Mononuclear cell (primary cell): ENCODE data around the gene NPIPB6. TPM values are rescaled to one million over a fixed set of nuclear protein-coding genes. Genes with fewer than 3 reads are reported as not detected.

Experiments used
- H3K27me3 ChIP-seq: 2 replicates; pipeline ENCODE4 v1.6.0; 2011; ENCODE audit warnings: low read length, control low read depth; ENCODE audit not compliant: insufficient read depth
- H3K4me1 ChIP-seq: 2 replicates; pipeline ENCODE4 v1.5.1; 2011; ENCODE audit warnings: mild to moderate bottlenecking, low read length, control low read depth; ENCODE audit not compliant: insufficient read depth
- H3K4me3 ChIP-seq: 2 replicates; pipeline ENCODE4 v1.5.1; 2011; ENCODE audit warnings: mild to moderate bottlenecking, low read length, moderate library complexity
- H3K9me3 ChIP-seq: 2 replicates; pipeline ENCODE4 v1.5.1; 2011; ENCODE audit warnings: low read depth, mild to moderate bottlenecking, control low read depth, low read length
- total RNA-seq: library from RNA; depleted of rRNA; stranded (reverse); fragments of >200 nt; gene quantifications from one replicate; pipeline ENCODE4 v1.2.3, GENCODE V29; 2012

The NPIPB6 gene
- total RNA-seq, 1 donor = not detected

DNA sequence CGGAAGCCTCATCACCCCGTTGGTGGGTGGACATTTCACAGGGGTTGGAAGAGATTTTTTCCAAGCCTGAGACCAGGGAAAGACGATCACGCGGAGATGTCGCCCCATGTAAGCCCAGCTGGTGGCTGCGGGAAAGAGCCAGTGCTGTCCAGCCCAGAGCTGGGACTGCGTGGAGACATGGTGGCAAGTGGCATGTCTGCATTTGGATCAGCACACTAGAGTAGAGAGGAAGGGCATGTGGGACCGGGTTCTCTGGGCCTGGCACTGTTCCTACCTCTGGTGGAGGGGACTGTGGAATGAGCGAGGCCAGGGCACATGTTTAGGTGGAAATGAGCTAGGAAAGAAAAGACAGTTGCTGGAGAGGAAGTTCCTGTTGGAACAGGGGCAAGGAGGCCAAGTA lies 51.0 kb downstream of the NPIPB6 start:
- Histone ChIP-seq H3K4me1 (peaks cover 62% of the 10 kb centered on the region), H3K9me3 (no peaks in the 10 kb centered on the region), H3K4me3 (no peak overlapping the region), H3K27me3 (no peaks in the 10 kb centered on the region)

DNA sequence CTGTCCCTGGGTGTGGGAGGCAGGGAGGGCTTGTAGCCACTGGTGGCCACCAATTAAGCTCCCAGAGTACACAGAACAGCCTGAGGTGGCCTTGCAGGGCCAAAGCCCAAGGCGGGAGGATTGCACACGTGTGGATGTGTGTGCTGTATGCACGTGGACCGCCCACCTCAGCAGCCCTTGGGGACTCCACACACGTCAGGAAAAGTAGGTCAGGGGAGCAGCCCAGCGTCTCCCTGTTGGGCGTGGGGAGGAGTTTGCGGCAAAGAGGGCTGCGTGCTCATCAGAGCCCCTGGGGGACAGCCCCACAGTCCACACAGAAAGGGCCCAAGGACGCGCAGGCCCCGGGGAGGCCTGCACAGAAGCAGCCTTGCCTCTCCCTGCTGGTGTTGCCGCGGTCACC lies 51.4 kb downstream of the NPIPB6 start:
- H3K4me1 ChIP-seq = peaks cover 58% of the 10 kb centered on the region
- no peaks in the 10 kb centered on the region for H3K27me3 ChIP-seq
- no peak overlapping the region for H3K4me3 ChIP-seq
- no peaks in the 10 kb centered on the region for H3K9me3 ChIP-seq

DNA sequence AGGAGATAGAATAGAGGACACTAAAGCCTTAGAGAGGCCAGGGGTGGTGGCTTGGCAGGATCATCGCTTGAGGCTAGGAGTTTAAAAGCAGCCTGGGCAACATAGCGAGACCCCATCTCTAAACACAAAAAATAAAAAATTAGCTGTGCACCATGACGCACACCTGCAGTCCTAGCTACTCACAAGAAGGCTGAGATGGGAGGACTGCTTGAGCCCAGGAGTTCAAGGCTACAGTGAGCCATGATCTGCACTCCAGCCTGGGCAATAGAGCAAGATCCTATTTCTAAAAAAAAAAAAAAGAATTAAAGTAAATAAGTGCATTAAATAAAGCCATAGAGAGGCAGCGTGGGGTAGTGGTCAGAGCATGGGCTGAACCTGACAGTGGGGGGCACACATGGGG lies 51.9 kb downstream of the NPIPB6 start:
- no peak overlapping the region for H3K4me3 ChIP-seq
- no peaks in the 10 kb centered on the region for H3K9me3 ChIP-seq
- H3K27me3 ChIP-seq = no peaks in the 10 kb centered on the region
- H3K4me1 ChIP-seq = peaks cover 53% of the 10 kb centered on the region

DNA sequence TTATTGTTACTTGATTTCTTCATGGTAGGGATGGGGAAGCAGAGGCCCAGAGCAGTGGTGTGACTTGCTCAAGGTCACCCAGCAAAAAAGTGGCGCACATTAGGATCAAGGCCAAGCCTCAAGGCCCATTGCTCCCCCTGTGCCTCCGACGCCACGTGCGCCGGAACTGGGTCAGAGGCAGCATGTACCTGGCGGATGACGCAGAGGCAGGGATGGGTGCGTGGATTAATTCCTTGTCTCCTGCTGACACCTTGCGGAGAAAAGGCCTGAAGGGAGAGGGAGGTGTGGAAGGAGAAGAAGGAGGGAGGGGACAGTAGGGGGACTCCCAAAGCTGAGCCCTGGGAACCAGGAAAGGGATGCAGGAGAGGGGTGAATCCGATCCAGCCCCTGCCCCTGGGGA lies 52.5 kb downstream of the NPIPB6 start:
- Histone ChIP-seq H3K4me1 (peaks cover 48% of the 10 kb centered on the region), H3K9me3 (no peaks in the 10 kb centered on the region), H3K4me3 (no peak overlapping the region), H3K27me3 (no peaks in the 10 kb centered on the region)

DNA sequence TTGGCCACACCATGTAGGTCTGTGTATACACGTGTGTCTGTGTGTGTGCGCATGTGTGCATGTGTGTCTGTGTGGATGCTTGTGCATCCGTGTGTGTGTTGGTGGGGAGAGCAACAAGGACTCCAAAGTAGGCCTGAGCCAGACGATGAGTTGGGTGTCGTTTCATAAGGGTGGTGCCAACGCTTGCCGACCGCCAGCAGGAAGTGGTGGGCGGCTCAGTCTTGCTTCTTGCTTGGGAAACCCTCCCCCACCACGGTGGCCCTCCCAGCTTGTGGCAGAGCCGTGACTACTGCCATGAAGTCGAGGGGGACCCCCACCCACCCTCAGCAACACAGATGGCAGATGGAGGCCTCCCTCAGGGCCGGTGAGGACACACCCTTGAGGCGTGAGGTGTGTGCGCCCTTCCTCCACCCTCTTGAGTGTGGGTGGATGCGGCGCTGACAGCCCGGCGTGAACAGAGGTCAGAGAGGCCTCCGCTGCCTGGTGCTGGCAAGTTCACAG lies 53.4 kb downstream of the NPIPB6 start:
- H3K9me3 ChIP-seq = no peaks in the 10 kb centered on the region
- H3K4me3 ChIP-seq = no peak overlapping the region
- no peaks in the 10 kb centered on the region for H3K27me3 ChIP-seq
- peaks cover 48% of the 10 kb centered on the region for H3K4me1 ChIP-seq

DNA sequence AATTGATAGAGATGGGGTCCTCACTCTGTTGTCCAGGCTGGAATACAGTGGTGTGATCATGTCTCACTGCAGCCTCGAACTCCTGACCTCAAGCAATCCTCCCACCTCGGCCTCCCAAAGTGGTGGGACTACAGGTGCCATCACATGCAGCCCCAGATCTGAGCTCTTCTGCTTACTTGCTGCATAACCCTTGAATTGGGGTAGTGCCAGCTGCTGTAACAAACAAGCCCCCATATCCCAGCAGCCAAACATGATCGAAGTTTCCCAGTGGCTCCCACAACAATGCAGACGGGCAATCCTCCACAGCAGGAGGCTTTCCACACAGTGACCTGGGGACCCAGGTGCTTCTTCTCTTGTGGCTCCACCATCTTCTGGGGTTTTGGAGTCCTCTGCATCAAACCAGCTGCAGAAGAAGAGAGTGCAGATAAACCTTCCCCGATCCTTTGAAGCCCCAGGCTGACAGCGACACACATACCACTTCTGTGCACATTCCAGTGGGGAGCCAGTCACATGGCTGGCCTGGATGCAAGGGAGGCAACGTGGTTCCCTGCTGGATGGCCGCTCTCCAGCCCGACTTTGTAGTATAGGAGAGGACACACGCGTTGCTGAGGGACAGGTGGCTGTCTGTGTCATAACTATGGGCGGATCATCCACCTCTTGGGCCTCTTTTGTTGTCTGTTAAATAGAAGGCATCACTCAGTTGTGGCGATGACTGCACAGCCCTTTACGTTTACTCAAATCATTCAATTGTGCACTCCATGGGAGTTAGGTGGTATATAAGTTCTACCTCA lies 54.3 kb downstream of the NPIPB6 start:
- H3K27me3 ChIP-seq = no peaks in the 10 kb centered on the region
- H3K4me1 ChIP-seq = peaks cover 48% of the 10 kb centered on the region
- no peak overlapping the region for H3K4me3 ChIP-seq
- H3K9me3 ChIP-seq = no peaks in the 10 kb centered on the region

DNA sequence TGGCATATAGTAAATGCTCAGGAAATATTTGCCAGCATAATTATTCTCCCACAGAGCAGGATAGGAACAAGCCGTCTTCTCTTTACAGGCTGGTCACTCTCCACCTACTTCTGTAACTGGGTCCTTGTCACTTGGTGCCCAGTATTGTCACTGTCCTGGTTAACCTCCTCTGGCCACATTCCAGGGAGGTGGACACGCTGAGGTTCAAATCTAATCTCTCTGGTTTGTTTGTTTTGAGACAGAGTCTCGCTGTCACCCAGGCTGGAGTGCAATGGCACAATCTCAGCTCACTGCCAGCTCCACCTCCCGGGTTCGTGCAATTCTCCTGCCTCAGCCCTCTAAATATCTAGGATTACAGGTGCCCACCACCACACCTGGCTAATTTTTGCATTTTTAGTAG lies 55.4 kb downstream of the NPIPB6 start:
- Histone ChIP-seq H3K27me3 (no peaks in the 10 kb centered on the region), H3K9me3 (no peaks in the 10 kb centered on the region), H3K4me1 (peaks cover 42% of the 10 kb centered on the region)

DNA sequence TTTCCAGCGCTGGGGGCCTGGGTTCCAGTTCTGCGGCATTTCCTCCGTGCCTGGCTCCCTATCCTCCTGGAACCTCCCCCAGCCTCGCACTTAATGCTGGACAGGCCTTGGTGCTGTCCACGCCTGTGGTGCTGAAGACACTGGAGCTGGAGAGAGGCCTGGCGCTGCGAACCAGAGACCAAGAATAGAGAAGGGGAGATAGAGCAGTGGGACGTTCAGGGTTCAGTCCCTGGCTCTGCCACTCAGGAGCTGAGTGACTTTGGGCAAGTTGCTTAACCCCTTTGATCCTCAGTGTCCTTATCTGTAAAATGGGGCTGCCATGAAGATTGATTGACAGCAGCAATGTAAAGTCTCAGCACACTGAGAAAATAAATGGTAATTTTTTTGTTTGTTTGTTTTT lies 59.1 kb downstream of the NPIPB6 start:
- Histone ChIP-seq H3K4me1 (peaks cover 5% of the 10 kb centered on the region), H3K9me3 (no peaks in the 10 kb centered on the region), H3K27me3 (no peaks in the 10 kb centered on the region), H3K4me3 (no peak overlapping the region)

More for the DNA sequence above, 55.4 kb downstream of the NPIPB6 start:
- no peak overlapping the region for H3K4me3 ChIP-seq

DNA sequence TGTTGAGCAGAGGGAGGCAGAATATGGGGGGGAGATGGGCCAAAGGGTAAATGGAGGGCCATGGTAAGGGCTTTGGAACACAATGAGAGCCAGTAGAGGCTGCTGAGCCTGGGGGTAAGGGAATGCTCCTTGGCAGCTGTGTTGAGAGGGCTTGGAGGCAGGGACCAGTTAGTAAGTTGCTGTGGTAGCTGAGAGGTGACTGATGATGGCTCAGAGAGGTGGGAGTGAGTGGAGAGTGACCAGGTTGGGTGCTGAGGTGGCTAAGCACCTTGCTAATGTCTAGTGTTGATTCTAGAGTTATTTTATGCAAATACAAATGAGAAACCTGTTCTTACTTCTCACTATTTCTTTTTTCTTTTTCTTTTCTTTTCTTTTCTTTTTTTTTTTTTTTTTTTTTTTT lies 60.2 kb downstream of the NPIPB6 start:
- H3K4me1 ChIP-seq = peaks cover 6% of the 10 kb centered on the region
- H3K27me3 ChIP-seq = no peaks in the 10 kb centered on the region
- H3K4me3 ChIP-seq = no peak overlapping the region
- no peaks in the 10 kb centered on the region for H3K9me3 ChIP-seq

DNA sequence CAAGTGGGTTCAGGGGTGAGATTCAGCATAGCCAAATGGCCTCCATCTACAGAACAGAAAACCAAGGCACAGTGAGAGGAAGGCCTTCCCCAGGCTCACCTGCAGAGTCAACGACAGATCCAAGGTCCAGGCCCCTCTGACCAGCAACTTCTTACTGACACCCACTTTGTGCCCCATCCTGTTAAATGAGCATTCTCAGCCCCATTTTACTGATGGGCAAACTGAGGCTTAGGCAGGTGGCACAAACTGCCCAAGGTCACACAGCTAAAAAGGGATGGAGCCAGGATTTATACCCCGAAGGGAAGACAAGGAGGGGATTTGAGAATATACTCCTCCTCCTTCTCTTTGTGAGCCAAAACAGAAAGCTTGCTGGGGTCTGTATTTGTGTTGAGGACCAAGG lies 61.7 kb downstream of the NPIPB6 start:
- Histone ChIP-seq H3K4me3 (no peak overlapping the region), H3K4me1 (peaks cover 21% of the 10 kb centered on the region), H3K9me3 (no peaks in the 10 kb centered on the region), H3K27me3 (no peaks in the 10 kb centered on the region)

DNA sequence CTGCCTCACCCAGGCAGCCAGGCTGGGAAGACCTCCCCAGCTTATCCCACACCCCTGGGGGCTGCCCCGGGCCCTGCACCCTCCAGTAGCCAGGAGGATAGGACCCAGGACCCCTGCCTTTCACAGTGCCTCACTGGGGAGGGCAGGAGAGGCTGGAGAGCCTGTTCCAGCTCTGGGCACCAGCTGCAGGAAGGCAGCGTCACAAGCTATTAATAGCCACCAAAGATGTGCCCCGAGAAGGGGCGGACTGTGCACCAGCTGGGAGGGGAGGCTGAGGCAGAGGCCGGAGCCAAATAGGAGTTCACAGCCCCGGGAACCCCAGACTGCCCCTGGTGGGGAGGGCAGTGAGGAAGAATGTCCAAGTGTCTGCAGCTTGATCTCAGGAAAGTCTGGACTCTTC lies 62.2 kb downstream of the NPIPB6 start:
- Histone ChIP-seq H3K9me3 (no peaks in the 10 kb centered on the region), H3K4me1 (peaks cover 25% of the 10 kb centered on the region), H3K4me3 (no peak overlapping the region), H3K27me3 (no peaks in the 10 kb centered on the region)

DNA sequence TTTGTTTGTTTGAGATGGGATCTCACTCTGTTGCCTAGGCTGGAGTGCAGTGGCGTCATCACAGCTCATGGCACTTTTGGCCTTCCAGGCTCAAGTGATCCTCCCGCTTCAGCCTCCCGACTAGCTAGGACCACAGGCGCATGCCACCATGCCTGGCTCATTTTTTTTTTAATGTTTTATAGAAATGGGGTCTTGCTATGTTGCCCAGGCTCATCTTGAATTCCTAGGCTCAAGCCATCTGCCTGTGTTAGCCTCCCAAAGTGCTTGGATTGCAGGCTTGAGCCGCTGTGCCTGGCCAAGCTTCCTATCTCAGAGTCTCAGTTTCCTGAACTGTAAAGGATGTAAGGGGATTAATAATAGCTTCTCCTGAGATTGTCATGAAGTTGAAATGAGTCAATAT lies 63.0 kb downstream of the NPIPB6 start:
- Histone ChIP-seq H3K9me3 (no peaks in the 10 kb centered on the region), H3K27me3 (no peaks in the 10 kb centered on the region), H3K4me3 (no peak overlapping the region), H3K4me1 (peaks cover 27% of the 10 kb centered on the region)

DNA sequence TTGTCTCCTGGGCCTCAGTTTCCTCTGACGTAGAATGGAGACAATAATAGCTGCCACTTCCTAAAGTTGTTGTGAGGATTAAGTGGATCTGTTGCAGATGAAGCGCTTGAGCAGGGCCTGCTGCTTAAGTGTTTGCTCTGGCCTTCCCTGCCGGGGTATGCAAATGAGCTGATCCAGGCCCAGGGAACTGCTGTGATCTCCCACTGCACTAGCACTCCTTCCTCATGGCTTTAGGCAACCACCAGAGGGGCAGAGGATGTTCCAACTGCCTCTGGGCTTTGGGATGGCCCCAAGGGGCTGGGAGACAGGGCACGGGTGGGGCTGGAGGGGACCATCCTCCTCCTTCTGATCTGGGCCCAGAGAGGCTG lies 64.8 kb downstream of the NPIPB6 start:
- Histone ChIP-seq H3K9me3 (no peaks in the 10 kb centered on the region), H3K4me3 (no peak overlapping the region), H3K4me1 (peaks cover 45% of the 10 kb centered on the region), H3K27me3 (peaks cover 2% of the 10 kb centered on the region)

DNA sequence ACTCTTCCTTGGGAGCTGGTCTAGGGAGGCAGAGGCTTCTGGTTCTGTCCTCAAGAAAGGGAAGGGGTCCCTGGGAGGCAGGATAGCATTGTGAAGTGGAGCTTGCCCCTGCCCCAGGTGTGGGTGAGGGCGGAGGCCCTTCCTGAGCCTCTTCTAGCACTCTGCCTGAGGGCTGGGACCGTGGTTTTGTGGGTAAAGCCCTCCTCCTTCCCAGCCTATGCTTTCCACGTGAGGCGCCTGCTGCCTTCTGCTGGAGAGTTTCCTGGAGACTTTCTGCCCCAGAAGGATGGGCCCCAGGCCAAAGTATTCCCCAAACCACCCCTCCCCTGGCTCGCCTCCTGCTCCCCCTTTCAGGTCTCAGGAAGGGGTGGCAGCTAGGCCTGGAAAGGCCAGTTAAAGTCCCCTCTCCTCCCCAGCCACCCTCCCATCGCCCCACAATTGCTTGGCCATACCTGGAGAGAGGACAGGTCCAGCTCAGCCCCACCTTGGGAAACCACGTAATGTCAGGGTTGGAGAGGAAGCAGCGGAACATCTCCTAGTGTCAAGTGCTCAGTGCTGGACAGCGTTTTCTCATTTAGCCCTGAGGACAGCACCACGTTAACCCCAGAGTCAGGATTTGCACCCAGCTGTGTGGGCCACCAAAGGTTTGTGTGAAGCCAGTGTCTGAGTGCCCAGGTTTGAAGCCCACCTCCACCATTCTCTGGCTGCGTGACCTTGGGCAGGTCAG lies 65.4 kb downstream of the NPIPB6 start:
- H3K4me3 ChIP-seq = no peak overlapping the region
- H3K27me3 ChIP-seq = peaks cover 3% of the 10 kb centered on the region
- peaks cover 50% of the 10 kb centered on the region for H3K4me1 ChIP-seq
- no peaks in the 10 kb centered on the region for H3K9me3 ChIP-seq

DNA sequence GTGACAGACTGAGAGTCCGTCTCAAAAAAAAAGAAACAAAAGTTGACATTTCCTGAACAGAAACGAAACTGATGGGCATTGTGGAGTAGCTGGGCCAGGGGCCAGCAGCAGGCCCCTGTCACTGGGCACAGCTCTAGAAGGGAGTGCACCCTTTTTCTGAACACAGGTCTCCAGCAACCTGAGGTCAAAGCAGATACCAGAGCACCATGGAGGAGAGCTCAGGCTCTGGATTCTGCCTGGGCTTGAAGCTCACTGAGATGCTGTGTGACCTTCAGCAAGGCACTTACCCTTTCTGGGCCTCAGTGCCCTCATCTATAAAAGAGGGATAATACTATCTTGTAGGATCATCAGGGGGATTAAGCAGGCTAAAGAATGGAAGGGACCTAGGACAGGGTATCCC lies 66.0 kb downstream of the NPIPB6 start:
- Histone ChIP-seq H3K4me3 (no peak overlapping the region), H3K4me1 (peaks cover 55% of the 10 kb centered on the region), H3K27me3 (peaks cover 3% of the 10 kb centered on the region), H3K9me3 (no peaks in the 10 kb centered on the region)

DNA sequence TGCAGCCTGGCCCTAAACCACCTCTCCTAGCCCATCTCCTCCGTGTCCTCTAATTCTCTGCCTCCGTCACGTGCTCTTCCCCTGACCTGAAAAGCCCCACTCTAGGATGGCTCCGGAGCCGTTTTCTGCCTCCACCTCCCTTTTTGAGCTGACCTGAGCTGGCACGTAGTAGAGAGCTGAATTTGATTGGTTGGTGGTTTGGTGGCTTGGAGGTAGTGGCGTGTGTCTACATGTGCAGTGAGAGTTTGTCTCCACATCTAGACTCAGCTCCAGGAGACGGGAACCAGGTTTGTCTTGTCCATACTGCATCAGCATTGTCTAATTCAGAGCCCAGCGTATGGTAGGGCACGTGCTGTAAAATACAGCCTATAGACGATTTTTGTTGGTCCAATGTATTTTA lies 68.0 kb downstream of the NPIPB6 start:
- Histone ChIP-seq H3K9me3 (no peaks in the 10 kb centered on the region), H3K27me3 (peaks cover 3% of the 10 kb centered on the region), H3K4me3 (no peak overlapping the region), H3K4me1 (peaks cover 61% of the 10 kb centered on the region)
